Lung (tissue), 13 donors: ENCODE results near the gene SCYGR6. TPM values are rescaled to one million over a fixed set of nuclear protein-coding genes. Genes with fewer than 3 reads are reported as not detected.

Experiments used
- ATAC-seq: fragments of 200-7000 bp; cut with Tn5 transposase; one replicate; pipeline ENCODE4 v1.9.1; 2020; ENCODE audit warnings: moderate number of reproducible peaks; ENCODE audit not compliant: insufficient read depth, low FRiP score
- DNase-seq, 3 donors: peaks; one replicate each; pipeline ENCODE4 v3.0.0-alpha.2; 2013 to 2017
- H3K27ac ChIP-seq, 2 donors: one replicate each; pipeline ENCODE4 v1.5.1; 2013; ENCODE audit warnings: mild to moderate bottlenecking in 2 of 2, moderate library complexity in 2 of 2, control low read depth in 1 of 2, inconsistent platforms in 1 of 2, low read depth in 1 of 2, low read length in 1 of 2
- H3K27me3 ChIP-seq, 3 donors: one replicate each; pipeline ENCODE4 v1.5.1; 2013; ENCODE audit warnings: low read length in 2 of 3; ENCODE audit not compliant: control insufficient read depth in 3 of 3, insufficient read depth in 3 of 3
- H3K36me3 ChIP-seq, 4 donors: one replicate each; pipeline ENCODE4 v1.5.1; 2013; ENCODE audit warnings: low read length in 4 of 4, mild to moderate bottlenecking in 1 of 4, moderate library complexity in 1 of 4; ENCODE audit not compliant: control insufficient read depth in 4 of 4, insufficient read depth in 4 of 4
- H3K4me1 ChIP-seq, 5 donors: one replicate each; pipeline ENCODE4 v1.5.1; 2013; ENCODE audit warnings: low read length in 5 of 5, mild to moderate bottlenecking in 2 of 5, moderate library complexity in 1 of 5; ENCODE audit not compliant: control insufficient read depth in 5 of 5, insufficient read depth in 5 of 5
- H3K4me3 ChIP-seq: one replicate; pipeline ENCODE4 v1.5.1; 2013; ENCODE audit warnings: mild to moderate bottlenecking, control low read depth, moderate library complexity
- H3K9ac ChIP-seq, 2 donors: one replicate each; pipeline ENCODE4 v1.5.1; 2013; ENCODE audit warnings: low read length in 2 of 2, control low read depth in 1 of 2; ENCODE audit not compliant: insufficient read depth in 1 of 2
- H3K9me3 ChIP-seq, 4 donors: one replicate each; pipeline ENCODE4 v1.5.1; 2013; ENCODE audit warnings: low read length in 3 of 4, mild to moderate bottlenecking in 1 of 4, moderate library complexity in 1 of 4; ENCODE audit not compliant: control insufficient read depth in 4 of 4, insufficient read depth in 3 of 4
- CTCF ChIP-seq: IDR thresholded peaks from 2 replicates; pipeline ENCODE4 v1.5.1; 2012; ENCODE audit warnings: mild to moderate bottlenecking; ENCODE audit errors: control extremely low read depth, extremely low read depth
- WGBS, 2 donors: extraction: QIAGEN DNeasy Blood & Tissue Kit; methylation state at CpG; one replicate each; pipeline ENCODE4 v1.1.7; 2013; 5-methylcytosine and 5-hydroxymethylcytosine counted together
- polyA plus RNA-seq, 2 donors: library from polyadenylated mRNA; stranded (reverse); fragments of 200-250 nt; gene quantifications; one replicate each; pipeline ENCODE4 v1.2.1, GENCODE V29; 2013
- small RNA-seq: library from RNA; depleted of rRNA; stranded (forward); fragments of <200 nt; gene quantifications from one replicate; pipeline ENCODE3, GENCODE V24; 2014; ENCODE audit warnings: low replicate concordance
- total RNA-seq, 2 donors: library from RNA; depleted of rRNA in 1 of 2; stranded (reverse); fragments of >200 nt in 1 of 2; gene quantifications; one replicate each; pipeline ENCODE4 v1.2.1, GENCODE V29; 2014 to 2021
- donor health status: control.
- donor health status: control.
- donor health status: Bipolar disorder and iron deficiency.
- donor health status: healthy.
- donor health status: DM: yes; HTN: yes; CAD: no.

Gene SCYGR6
- total and polyA plus RNA-seq, 4 donors, result not detected

- peaks cover 0 to 2% (median 0%) of the 10 kb centered on the region in 4 donors for H3K9me3 ChIP-seq
- DNase-seq, result no peak
- ATAC-seq, result no peak
- no peaks in the 10 kb centered on the region for H3K36me3 ChIP-seq
- TF ChIP-seq CTCF, result no peak
- H3K27ac ChIP-seq, result no peak overlapping the region
- WGBS, 2 donors, result 62 to 72% methylated on average over 5 of the region's 5 CpGs
- H3K9ac ChIP-seq, result no peak overlapping the region
- no peak overlapping the region for H3K4me3 ChIP-seq
- peaks cover 0 to 4% (median 0%) of the 10 kb centered on the region in 5 donors for H3K4me1 ChIP-seq
- H3K27me3 ChIP-seq, result no peaks in the 10 kb centered on the region
These were observed 50.1 kb downstream of the SCYGR6 start for GRCh38 chr2:227674485-227674884.

Small RNA genes lying within 50 kb of the gene (small RNA-seq; reads per million reads assigned to genes)
- gene RNA5SP121, result not detected

Other genes with a start within 250 kb of the SCYGR6 start
- not detected for gene SCYGR2, start 125.9 kb downstream of the SCYGR6 start, total RNA-seq
- not detected for gene SCYGR2, start 125.9 kb downstream of the SCYGR6 start, polyA plus RNA-seq
- gene SCYGR3, start 109.9 kb downstream of the SCYGR6 start, total RNA-seq, result not detected
- not detected for gene SCYGR3, start 109.9 kb downstream of the SCYGR6 start, polyA plus RNA-seq
- gene SCYGR4, start 107.3 kb downstream of the SCYGR6 start, total RNA-seq, result not detected
- not detected for gene SCYGR4, start 107.3 kb downstream of the SCYGR6 start, polyA plus RNA-seq
- gene SCYGR5, start 58.0 kb downstream of the SCYGR6 start, total RNA-seq, result not detected
- gene SCYGR5, start 58.0 kb downstream of the SCYGR6 start, polyA plus RNA-seq, result not detected
- 10 to 100 TPM; 28.1 to 56.5 TPM for gene SLC19A3, start 6.7 kb downstream of the SCYGR6 start, total RNA-seq
- 10 to 100 TPM in 1 of 2 donors, 1 to 10 TPM in 1; 4.6 to 11.0 TPM for gene SLC19A3, start 6.7 kb downstream of the SCYGR6 start, polyA plus RNA-seq
- gene SCYGR7, start 3.6 kb upstream of the SCYGR6 start, total RNA-seq, result not detected
- not detected for gene SCYGR7, start 3.6 kb upstream of the SCYGR6 start, polyA plus RNA-seq
- not detected for gene SCYGR8, start 21.1 kb upstream of the SCYGR6 start, total RNA-seq
- not detected for gene SCYGR8, start 21.1 kb upstream of the SCYGR6 start, polyA plus RNA-seq
- 10 to 100 TPM in 1 of 2 donors, 1 to 10 TPM in 1; 8.0 to 46.8 TPM for gene CCL20, start 89.1 kb upstream of the SCYGR6 start, total RNA-seq
- gene CCL20, start 89.1 kb upstream of the SCYGR6 start, polyA plus RNA-seq, result 100 to 1,000 TPM in 1 of 2 donors, 10 to 100 TPM in 1; 48.2 to 712 TPM
- gene DAW1, start 146.9 kb upstream of the SCYGR6 start, total RNA-seq, result 10 to 100 TPM in 1 of 2 donors, 1 to 10 TPM in 1; 9.2 to 18.7 TPM
- 10 to 100 TPM in 1 of 2 donors, 1 to 10 TPM in 1; 3.3 to 10.6 TPM for gene DAW1, start 146.9 kb upstream of the SCYGR6 start, polyA plus RNA-seq